Epidermal melanocyte (primary cell): ENCODE data around the gene LARGE1.

Source experiments
- DNase-seq: peaks from one replicate; pipeline ENCODE4 v3.0.0; 2011; ENCODE audit warnings: low spot score; ENCODE audit not compliant: insufficient read length

Gene LARGE1

DNA sequence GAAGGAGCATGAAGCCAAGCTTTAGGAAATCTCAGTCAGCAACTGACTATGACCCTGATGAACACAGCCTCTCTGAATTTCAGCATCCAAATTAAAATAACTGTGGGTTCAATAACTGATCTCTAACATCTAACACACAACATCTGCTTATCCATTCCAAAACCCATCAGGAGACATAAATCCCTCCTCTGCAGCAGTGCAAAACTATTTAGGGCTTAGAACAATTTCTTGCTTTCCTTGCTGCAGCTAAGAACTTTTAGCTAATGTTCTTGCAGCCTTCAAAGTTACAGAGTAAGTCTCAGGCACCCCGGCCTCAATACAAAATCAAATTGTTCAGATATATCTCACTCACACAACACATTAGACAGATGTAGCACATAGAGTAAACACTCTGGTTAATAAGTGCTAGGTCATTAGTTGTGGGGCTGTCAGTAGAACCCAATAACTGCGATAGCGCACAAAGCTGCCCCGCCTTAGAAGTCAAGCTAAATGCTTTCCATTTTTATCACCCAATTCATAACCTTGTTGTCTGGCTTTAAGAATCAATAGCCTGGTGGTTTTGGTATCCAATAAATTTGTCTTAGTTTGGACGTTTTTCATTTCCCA is 139.6 kb downstream of the LARGE1 start:
- DNase-seq, result no peak

DNA sequence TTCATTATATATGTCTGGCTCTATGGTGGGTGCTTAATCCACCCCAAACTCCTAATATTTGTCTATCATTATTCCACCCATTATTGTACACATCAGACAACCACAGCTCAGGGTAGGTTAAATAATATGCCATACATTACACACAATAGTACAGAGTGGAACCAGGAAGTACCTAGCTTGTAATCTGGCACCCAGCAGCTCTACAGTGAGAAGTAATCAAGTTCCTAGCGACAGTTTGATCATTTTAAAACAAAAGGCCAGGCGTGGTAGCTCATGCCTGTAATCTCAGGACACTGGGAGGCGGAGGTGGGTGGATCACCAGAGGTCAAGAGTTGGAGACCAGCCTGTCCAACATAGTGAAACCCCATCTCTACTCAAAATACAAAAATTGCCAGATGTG is 141.0 kb downstream of the LARGE1 start:
- DNase-seq, result no peak

DNA sequence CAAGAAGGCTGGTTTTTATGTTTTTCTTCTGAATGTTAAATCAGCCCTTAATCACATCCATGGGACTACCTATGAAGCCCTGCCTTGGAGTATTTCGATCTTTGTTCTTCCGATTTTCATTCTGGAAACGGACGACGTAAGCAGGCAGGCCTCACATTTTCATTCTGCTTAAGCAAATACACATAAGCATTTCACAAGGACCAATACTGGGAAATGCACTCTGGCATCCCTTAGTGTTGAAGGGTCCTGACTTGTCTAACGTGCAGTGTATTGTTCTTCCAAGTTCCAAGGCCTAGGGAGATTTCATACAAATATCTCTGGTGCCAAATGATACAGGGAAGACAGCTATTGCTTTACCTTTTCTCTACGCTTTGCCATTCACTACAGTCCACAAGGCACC is 143.8 kb downstream of the LARGE1 start:
- DNase-seq, result no peak

DNA sequence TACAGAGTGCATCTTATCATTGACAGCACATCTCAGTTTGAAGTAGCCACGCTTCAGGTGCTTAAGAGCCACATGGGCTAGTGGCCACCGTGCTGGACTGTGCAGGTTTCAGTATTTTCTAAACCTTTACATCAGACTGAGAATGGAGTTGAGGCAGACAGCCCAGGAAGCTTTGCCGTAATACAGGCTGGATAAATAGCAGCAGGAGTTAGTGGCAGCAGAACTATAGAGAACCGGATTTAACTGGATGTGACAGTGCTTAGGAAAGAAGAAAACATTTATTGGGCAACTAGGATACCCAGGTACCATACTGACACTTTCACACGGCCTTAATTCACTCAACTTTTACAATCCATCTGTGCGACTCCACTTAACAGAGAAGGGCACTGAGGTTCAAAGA is 145.5 kb downstream of the LARGE1 start:
- DNase-seq, result no peak

DNA sequence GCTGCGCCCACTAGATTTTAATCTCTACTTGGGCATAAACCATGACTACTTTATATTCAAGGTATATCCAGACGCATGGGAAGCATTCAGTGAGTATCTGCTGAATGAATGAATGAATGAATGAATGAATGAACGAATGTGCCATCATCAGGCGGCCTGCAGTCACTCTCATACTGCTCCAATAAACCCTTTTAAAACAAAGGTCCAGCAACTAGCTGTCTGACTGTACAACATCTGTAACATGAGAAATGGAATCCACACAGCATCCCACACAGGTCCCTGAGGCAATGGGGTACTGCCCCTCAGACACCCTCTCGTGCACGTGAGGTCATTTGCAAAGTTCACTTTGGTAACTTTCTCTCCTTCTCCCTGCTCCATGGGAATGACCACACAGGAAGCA is 147.5 kb downstream of the LARGE1 start:
- no peak for DNase-seq

DNA sequence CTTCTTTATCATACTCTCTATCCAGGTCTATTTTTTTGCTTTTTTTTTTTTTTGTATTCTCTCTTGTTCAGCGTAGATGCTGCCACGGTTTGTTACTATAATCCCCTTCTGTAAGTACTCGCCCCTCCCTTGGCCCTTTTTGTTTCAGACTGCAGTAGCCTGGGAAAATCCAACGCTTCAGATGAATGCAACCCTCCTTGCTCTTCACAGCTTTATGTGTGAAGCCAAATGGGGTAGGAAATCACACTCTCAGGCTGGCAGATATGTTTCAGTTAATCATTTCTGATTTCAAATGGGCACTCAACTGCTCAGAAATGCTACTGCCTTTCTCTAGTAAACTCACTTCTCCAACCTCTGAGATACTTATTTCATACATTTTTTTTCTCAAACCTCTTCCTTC is 149.1 kb downstream of the LARGE1 start:
- DNase-seq, result no peak

DNA sequence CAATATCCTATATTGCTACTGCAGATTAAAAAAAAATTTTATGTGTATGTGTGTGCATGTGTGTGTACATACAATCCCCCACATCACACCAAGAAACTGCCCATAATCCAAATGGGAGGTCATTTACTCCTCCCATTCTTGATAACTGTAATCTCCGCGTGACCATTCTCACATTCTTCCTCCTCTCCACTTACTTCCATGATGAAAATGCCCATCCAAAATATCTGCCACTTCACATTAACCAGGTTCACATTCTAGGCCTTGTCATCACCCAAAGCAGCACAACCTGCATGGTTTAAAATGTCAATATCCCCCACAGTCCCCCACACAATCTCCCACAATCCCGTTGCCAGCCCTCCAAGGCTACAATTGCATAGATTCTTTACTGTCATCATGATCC is 149.6 kb downstream of the LARGE1 start:
- no peak for DNase-seq

DNA sequence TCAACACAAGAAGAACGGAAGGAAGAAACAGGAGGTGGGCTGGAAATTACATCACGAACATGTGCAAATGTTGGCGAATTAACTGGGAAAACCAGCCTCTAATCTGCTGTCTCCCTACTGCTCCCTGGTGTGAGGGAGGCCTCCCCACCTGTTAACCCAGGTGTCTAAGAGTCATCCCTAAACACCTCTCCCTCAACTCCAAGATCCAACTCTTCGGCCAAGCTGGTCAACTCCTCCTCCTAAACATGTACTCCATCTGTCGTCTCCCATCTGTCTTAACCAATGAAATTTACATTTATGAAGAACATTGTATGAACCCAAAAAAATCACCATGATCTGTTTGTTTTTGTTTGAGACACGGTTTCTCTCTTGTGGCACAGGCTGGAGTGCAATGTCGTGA is 154.2 kb downstream of the LARGE1 start:
- no peak for DNase-seq

DNA sequence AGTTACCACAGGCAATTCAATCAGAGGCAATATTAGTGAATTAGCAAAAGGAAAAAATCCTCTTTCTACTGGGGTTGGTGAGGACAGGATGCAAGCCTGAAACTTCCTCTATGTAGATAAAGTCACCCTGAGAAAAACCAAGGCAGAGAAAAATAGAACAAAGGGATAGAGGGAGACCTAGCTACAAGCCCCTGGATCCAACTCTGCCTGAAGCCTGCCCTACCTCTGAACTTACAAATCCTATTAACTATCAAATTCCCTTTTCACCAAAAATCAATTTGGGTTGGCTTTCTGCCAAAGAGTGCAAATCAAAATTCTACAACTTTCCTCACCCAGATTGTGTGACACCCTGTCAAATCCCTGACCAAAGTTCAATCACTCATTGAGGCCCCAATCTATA is 161.3 kb downstream of the LARGE1 start:
- no peak for DNase-seq

DNA sequence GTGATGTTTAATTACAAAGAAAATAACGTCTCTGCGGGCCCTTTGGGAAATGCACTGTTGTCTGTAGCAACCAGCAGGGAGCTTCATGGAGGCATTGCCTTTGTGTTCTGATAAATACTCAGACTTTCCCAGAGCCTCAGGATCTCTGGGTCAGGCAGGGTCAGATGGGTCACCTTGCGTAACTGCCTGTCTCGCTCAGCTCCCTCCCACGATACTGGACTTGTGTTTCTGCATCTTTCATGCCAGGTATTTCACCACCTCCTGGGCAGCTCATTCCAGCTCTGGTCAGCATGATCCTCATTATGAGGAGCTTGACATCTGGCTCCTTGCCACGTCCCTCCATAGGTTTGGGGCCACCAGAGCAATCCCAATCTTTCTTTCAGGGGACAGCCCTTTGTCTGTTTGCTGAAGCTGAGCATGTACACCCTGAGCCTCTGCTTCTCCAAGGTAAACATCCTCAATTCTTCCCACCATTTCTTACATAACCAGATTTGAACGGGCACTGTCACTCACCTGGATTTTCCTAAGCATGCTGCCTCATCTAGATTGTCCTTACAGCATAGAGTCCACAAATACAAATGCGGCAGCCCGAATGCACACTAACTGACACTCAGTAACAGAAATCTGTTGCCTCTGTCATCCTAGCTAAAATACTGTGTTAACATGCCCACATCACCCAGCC is 162.3 kb downstream of the LARGE1 start:
- DNase-seq, result no peak

DNA sequence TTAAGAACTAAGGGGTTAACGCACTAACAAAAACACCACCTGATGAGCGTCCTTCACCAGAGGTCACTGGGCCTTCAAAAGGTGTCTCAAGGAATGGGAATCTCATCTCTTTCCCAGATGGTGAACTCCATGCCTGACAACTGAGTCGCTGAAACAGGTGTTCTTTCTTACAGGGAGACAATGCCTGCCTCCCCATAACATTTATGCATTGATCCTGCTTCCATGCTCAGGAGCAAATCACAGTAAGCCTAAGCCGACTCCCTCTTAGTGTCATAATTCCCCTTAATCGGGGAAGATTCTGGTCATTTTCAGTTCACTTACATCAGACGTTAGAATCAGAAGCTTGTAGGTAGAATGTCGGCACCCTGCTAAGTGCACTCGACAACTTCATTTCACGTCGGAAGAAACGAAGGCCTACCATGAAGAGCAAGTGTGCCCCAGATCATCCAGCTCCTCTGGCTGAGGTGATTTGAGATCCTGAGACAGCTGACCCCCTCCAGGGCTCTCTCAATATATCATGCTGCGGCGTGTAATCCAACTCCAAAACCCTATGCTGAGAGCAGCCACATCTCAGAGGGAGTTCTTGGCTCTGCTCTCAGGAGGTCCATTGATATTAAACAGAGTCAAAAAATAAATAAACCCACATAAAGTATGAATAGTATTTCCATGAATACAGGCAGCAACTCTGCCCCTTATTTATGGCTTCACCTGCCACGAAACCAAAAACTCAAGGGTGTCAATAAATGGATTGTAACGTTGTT is 163.1 kb downstream of the LARGE1 start:
- DNase-seq, result no peak

DNA sequence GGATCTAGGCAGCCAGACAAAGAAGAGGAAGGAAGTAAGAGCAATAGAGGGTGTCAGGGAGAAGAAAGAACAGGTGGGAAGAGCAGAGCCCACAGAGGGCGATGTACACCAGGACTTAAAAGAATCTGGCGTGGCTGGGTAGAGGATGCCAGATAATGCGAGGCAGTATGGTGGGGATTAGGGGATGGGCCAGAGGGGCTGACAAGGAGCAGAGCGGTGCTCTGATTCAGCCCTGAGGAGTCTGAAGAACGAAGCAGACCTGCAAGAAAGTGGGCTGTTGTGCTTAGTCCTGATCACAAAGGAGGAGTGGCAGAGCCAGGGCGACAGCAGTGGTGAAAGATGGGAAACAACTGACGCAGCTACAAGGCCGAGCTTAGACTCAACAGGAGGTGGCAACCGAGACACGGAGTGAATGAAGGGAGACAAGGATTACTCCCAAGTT is 163.7 kb downstream of the LARGE1 start:
- no peak for DNase-seq

DNA sequence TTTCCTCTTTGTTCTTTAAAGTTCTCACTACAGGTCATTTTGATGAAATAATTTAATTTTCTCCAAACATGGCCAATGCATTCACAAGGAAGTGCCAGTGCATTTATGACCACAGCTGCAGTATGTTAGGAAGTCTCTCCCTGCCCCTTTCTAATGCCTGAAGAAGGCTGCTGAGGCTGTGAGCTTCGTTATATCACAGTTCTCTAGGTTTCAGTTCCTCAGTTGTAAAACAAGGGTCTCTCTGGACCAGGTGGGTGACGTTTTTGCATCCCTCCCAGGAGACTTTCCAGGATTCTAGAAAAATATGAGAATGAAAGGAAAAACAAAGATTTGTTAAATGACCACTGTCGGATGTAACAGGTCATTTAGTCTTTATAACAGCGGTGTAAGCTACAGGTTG is 171.6 kb downstream of the LARGE1 start:
- DNase-seq, result no peak

DNA sequence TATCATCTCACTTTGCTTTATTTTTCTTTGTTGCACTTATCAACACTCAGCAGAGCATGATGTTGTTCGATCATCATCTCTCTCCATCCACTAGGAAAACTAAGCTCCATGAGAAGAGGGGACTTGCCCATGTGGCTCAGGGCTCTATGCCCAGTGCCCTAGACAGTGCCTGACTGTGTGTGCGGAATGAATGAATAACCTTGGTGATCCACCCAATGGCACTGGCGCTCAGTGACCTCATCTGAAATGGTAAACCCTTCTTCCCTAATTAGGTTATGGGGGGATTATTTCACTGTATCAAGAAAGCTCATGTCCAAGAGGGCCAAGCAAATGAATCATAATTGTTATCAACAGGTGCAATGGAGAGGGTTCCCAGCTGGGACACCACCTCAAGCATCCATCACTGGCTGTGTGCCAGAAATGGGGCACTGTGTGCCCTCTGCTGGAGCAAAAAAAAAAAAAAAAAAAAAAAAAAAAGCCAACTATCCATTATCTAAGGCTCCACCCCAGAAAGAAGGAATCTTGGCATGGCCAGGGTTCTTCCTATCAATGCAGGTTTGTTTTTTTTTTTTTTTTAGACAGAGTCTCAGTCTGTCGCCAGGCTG is 172.6 kb downstream of the LARGE1 start:
- no peak for DNase-seq

DNA sequence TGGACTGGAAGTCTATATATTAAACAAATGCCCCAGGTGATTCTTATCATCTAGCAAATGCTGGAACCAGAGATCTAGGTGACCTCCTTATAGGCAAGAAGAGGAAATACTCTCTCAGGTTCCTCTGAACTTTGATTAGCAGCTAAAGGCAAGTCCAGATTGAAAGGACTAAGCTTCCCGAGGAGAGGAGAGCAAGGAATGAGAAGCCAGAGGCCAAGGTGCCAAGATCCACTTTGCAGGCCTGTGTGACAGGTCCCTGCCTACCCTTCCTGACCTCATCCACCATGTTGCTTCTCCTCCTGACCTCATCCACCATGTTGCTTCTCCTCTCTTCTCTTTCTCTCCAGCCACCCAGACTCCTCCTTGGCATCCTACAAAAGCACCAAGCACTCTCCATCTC is 173.2 kb downstream of the LARGE1 start:
- no peak for DNase-seq

DNA sequence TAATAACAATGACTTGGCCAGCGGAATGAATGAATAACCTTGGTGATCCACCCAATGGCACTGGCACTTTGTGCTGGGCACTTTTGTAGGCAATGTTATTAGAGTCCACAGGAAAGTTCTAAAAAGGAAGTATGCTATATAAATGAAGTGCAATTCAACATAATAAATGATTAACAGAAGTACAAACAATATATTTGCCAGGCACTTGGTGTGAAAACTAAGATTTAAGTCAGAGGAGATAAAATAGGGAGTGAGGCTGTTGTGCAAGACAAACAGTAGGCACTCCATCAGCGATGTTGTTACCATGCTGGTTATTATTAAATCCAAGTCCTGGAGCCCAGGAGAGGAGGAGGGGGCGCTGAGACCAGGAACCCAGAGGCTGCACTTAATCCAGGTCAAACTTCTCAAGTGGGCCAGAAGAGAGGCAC is 173.8 kb downstream of the LARGE1 start:
- DNase-seq, result no peak

DNA sequence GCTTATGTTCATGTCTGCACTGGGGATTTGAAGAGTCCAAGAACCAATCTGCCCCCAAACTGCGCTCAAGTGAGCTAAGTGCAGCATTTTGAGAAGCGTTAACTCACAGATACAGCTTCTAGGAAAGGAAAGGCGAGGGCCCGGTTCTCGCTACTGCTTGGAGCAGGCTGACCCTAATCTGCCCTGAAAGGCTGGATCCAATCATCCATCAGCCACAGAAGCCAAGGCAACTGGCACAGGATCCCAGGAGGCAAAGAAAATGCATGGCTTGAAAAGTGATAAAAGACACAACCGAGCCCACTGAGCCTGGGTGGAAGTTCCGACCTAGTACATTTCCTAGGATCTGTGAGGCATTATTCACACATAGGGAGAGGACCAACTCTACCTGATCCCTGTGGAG is 174.8 kb downstream of the LARGE1 start:
- DNase-seq, result no peak

DNA sequence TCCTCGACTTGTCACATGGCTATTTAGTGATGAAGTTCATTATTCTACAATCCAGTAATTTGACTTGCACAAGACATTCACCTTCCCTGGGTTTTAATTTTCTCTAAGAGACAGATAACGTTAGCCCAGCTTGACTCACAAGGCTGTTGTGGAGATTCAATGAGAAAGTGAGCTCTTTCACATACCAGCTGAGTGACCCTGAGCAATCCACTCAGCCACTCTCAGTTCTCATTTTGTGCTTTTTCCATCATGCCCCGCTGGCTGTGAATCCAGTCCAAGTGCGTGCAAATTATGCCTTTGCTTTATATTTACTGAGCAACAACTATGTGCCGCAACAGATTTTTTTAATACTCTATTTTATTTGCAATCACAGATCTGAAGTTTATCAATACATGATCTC is 176.5 kb downstream of the LARGE1 start:
- no peak for DNase-seq

DNA sequence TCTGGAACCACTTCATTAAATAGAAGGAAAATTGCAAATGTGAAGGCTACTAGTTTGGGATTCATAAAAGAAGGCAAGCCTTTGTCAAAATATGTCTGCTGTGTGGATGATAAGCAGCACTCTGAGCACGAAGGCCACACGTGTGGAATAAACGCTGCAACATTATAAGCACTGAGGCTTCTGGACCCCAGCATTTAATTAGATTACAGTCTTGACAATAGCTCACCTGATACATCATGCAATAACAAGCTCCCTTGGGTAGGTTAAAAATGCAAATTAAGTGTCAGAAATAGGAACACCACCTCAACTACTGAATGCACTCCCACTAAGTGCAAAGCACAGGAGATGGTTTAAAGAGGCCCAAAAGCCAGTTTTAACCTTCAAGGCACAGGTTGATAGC is 179.3 kb downstream of the LARGE1 start:
- DNase-seq, result no peak

DNA sequence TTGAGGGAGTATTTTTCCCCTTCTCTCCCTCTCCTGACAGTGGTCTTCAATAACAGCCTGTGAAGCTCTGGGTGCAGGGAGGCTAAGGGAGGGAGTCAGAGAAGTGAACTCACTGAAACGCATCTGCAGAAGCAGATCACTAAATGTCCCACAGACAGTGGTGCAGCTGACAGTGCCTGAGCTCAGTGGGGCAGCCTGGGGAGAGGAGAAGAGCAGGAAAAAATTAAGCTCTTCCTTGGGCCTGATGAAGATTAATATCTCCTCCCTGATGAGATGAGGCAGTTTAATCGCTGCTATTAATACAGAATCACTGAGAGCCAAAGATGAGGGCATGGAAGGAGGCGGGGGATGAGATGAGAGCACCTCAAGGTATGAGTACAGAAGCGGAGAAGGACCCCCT is 180.8 kb downstream of the LARGE1 start:
- no peak for DNase-seq

DNA sequence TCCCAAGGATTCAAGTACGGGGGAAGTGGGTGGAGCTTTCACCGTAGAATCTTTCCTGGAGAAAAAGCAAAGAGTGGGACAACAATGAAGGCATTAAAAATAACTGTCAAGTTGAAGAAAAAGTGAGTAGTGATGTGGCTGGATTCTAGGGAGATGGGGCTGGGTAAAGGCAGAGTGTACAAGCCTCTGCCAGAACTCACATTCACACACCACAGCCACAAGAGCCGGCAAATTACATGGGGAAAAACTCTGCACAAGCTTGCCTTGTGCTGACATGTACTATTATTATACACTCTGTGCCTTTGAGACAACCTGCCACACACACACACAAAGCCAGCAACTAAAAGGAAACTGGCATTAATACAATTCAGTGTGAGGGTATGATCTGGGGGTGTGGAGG is 182.6 kb downstream of the LARGE1 start:
- no peak for DNase-seq

DNA sequence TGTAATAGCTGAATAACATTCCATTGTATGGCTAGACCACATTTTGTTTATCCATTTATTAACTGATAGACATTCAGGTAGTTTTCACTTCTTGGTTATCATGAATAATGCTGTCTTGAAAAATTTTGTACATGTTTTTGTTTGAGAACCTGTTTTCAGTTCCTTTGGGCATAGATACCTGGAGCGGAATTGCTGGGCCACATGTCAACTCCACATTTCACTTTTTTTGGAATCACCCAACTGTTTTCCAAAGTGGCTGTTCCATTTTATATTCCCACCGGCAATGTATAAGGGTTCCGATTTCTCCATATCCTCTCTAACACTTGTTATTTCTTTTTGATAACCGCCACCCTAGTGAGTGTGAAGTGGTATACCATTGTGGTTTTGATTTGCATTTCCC is 184.3 kb downstream of the LARGE1 start:
- DNase-seq, result no peak
